ENCODE data around the gene ID3.

DNA sequence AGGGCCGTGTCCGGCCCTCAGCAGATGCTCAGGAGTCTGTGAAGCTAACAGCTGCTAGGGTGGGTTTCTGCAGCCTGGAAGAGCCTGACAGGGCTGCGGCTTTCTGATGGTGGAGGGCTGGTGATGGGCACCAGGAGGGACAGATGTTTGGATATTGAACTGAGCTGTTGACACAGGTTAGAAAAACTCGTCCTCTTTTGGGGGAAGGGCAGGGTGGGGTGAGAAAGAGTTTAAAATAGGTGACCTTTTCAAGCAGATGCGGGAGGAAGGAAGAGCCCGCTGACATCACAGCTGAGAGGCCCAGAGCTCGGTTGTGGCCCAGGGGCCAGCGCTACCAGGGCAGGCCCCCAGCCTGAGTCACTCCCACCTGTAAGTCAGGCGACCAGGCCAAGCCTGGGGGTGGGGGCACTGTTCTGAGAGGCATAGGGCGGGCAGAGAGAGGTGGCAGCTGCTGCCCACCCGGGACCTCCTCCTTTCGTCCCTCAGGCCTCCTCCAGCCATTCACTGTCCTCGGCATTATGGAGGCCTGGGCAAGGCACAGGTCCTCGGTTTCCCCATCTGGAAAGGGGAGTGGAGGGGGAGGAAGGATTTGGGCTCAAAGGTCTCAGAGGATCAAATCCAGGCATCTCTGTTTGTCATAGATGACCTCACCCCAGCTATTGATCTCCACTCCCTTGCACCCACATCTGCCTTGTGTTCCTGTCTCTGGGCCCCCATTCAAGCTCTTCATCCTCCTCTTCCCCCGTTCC lies 32.3 kb upstream of the ID3 start:
- TF ChIP-seq ZNF274 (IDR thresholded peaks at IDR 0.05; ENCODE audit: low read length) (no peak), ZNF274 (tag by site-specific recombination; IDR thresholded peaks at IDR 0.05; ENCODE audit: borderline replicate concordance) (no peak), ZBTB7A (tag by site-specific recombination; IDR thresholded peaks at IDR 0.05; ENCODE audit: low read depth) (no peak), YY1 (tag by site-specific recombination; IDR thresholded peaks at IDR 0.05) (no peak), EGR2 (tag by site-specific recombination; IDR thresholded peaks at IDR 0.05; ENCODE audit: low read depth) (peak; percentile 20; the same call in 1 of the 2 replicates), ZNF707 (tag by site-specific recombination; IDR thresholded peaks at IDR 0.05) (no peak), SP2 (tag by site-specific recombination; IDR thresholded peaks at IDR 0.05) (no peak), HOXA7 (CRISPR knock-in tag; IDR thresholded peaks at IDR 0.05; ENCODE audit: borderline replicate concordance) (no peak), ZNF202 (tag by site-specific recombination; IDR thresholded peaks at IDR 0.05; ENCODE audit: borderline replicate concordance) (no peak), ZNF132 (tag by site-specific recombination; IDR thresholded peaks at IDR 0.05; ENCODE audit: borderline replicate concordance) (no peak)
- TF ChIP-seq, protein P1, sequence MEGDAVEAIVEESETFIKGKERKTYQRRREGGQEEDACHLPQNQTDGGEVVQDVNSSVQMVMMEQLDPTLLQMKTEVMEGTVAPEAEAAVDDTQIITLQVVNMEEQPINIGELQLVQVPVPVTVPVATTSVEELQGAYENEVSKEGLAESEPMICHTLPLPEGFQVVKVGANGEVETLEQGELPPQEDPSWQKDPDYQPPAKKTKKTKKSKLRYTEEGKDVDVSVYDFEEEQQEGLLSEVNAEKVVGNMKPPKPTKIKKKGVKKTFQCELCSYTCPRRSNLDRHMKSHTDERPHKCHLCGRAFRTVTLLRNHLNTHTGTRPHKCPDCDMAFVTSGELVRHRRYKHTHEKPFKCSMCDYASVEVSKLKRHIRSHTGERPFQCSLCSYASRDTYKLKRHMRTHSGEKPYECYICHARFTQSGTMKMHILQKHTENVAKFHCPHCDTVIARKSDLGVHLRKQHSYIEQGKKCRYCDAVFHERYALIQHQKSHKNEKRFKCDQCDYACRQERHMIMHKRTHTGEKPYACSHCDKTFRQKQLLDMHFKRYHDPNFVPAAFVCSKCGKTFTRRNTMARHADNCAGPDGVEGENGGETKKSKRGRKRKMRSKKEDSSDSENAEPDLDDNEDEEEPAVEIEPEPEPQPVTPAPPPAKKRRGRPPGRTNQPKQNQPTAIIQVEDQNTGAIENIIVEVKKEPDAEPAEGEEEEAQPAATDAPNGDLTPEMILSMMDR (tag by site-specific recombination; IDR thresholded peaks at IDR 0.05): no peak
- TF ChIP-seq, protein P2, sequence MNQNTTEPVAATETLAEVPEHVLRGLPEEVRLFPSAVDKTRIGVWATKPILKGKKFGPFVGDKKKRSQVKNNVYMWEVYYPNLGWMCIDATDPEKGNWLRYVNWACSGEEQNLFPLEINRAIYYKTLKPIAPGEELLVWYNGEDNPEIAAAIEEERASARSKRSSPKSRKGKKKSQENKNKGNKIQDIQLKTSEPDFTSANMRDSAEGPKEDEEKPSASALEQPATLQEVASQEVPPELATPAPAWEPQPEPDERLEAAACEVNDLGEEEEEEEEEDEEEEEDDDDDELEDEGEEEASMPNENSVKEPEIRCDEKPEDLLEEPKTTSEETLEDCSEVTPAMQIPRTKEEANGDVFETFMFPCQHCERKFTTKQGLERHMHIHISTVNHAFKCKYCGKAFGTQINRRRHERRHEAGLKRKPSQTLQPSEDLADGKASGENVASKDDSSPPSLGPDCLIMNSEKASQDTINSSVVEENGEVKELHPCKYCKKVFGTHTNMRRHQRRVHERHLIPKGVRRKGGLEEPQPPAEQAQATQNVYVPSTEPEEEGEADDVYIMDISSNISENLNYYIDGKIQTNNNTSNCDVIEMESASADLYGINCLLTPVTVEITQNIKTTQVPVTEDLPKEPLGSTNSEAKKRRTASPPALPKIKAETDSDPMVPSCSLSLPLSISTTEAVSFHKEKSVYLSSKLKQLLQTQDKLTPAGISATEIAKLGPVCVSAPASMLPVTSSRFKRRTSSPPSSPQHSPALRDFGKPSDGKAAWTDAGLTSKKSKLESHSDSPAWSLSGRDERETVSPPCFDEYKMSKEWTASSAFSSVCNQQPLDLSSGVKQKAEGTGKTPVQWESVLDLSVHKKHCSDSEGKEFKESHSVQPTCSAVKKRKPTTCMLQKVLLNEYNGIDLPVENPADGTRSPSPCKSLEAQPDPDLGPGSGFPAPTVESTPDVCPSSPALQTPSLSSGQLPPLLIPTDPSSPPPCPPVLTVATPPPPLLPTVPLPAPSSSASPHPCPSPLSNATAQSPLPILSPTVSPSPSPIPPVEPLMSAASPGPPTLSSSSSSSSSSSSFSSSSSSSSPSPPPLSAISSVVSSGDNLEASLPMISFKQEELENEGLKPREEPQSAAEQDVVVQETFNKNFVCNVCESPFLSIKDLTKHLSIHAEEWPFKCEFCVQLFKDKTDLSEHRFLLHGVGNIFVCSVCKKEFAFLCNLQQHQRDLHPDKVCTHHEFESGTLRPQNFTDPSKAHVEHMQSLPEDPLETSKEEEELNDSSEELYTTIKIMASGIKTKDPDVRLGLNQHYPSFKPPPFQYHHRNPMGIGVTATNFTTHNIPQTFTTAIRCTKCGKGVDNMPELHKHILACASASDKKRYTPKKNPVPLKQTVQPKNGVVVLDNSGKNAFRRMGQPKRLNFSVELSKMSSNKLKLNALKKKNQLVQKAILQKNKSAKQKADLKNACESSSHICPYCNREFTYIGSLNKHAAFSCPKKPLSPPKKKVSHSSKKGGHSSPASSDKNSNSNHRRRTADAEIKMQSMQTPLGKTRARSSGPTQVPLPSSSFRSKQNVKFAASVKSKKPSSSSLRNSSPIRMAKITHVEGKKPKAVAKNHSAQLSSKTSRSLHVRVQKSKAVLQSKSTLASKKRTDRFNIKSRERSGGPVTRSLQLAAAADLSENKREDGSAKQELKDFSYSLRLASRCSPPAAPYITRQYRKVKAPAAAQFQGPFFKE (tag by site-specific recombination; IDR thresholded peaks at IDR 0.05; ENCODE audit: borderline replicate concordance): no peak
- TF ChIP-seq, protein P3, sequence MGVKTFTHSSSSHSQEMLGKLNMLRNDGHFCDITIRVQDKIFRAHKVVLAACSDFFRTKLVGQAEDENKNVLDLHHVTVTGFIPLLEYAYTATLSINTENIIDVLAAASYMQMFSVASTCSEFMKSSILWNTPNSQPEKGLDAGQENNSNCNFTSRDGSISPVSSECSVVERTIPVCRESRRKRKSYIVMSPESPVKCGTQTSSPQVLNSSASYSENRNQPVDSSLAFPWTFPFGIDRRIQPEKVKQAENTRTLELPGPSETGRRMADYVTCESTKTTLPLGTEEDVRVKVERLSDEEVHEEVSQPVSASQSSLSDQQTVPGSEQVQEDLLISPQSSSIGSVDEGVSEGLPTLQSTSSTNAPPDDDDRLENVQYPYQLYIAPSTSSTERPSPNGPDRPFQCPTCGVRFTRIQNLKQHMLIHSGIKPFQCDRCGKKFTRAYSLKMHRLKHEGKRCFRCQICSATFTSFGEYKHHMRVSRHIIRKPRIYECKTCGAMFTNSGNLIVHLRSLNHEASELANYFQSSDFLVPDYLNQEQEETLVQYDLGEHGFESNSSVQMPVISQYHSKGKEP (tag by site-specific recombination; IDR thresholded peaks at IDR 0.05): no peak
- TF ChIP-seq, protein P4, sequence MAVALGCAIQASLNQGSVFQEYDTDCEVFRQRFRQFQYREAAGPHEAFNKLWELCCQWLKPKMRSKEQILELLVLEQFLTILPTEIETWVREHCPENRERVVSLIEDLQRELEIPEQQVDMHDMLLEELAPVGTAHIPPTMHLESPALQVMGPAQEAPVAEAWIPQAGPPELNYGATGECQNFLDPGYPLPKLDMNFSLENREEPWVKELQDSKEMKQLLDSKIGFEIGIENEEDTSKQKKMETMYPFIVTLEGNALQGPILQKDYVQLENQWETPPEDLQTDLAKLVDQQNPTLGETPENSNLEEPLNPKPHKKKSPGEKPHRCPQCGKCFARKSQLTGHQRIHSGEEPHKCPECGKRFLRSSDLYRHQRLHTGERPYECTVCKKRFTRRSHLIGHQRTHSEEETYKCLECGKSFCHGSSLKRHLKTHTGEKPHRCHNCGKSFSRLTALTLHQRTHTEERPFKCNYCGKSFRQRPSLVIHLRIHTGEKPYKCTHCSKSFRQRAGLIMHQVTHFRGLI (tag by site-specific recombination; IDR thresholded peaks at IDR 0.05): no peak

Measured in HEK293 (cell line).